Heart right ventricle (tissue), 16 donors: ENCODE results near the gene IGSF21. TPM values are rescaled to one million over a fixed set of nuclear protein-coding genes. Genes with fewer than 3 reads are reported as not detected.

Experiments
- ATAC-seq, 8 donors: fragments of 200-7000 bp; cut with Tn5 transposase; one replicate each; pipeline ENCODE4 v1.9.1; 2020; ENCODE audit warnings: mild to moderate bottlenecking in 8 of 8, moderate library complexity in 8 of 8, moderate number of reproducible peaks in 1 of 8
- DNase-seq, 2 donors: peaks; one replicate each; pipeline ENCODE4 v3.0.0-alpha.2; 2020
- H3K27ac ChIP-seq, 10 donors: fragments of 200-600 bp; sonication (generic) in 2 of 10; one replicate each; pipeline versions ENCODE4 v1.5.0 to v1.8.0; 2020 to 2022; ENCODE audit warnings: mild to moderate bottlenecking in 3 of 10
- H3K27me3 ChIP-seq, 7 donors: fragments of 200-600 bp; one replicate each; pipeline ENCODE4 v1.8.0; 2021 to 2022; ENCODE audit warnings: mild to moderate bottlenecking in 2 of 7
- H3K36me3 ChIP-seq, 9 donors: fragments of 200-600 bp; sonication (generic) in 1 of 9; one replicate each; pipeline versions ENCODE4 v1.5.0 to v1.8.0; 2020 to 2022; ENCODE audit warnings: mild to moderate bottlenecking in 2 of 9
- H3K4me1 ChIP-seq, 9 donors: fragments of 200-600 bp; sonication (generic) in 1 of 9; one replicate each; pipeline versions ENCODE4 v1.5.0 to v1.8.0; 2020 to 2022; ENCODE audit warnings: mild to moderate bottlenecking in 4 of 9
- H3K4me3 ChIP-seq, 10 donors: fragments of 200-600 bp; sonication (generic) in 2 of 10; one replicate each; pipeline versions ENCODE4 v1.5.0 to v1.8.0; 2020 to 2022; ENCODE audit warnings: mild to moderate bottlenecking in 7 of 10, moderate library complexity in 2 of 10
- H3K9me3 ChIP-seq, 11 donors: fragments of 200-600 bp in 10 of 11; sonication (generic) in 2 of 11; one replicate each; pipeline versions ENCODE4 v1.5.0 to v1.8.0; 2013 to 2022; ENCODE audit warnings: mild to moderate bottlenecking in 2 of 11, control low read depth in 1 of 11, moderate library complexity in 1 of 11
- WGBS, 2 donors: extraction: QIAGEN DNeasy Blood & Tissue Kit; methylation state at CpG; one replicate each; pipeline ENCODE4 v1.1.7; 2013; ENCODE audit warnings: inconsistent platforms in 1 of 2; 5-methylcytosine and 5-hydroxymethylcytosine counted together
- intact Hi-C, 10 donors: fragments of 100-400 bp; cut with DNase I; formaldehyde crosslinking; loops; one replicate each; pipeline versions ENCODE4 v1.11.1 to v1.14.2; 2022
- polyA plus RNA-seq, 2 donors: library from polyadenylated mRNA; stranded (reverse); fragments of 200-250 nt; gene quantifications; one replicate each; pipeline ENCODE4 v1.2.3, GENCODE V29; 2013
- total RNA-seq, 10 donors: library from RNA; stranded (reverse); fragmentation: NEBNext Ultra II Directional in 3 of 10; extraction: Animal tissue kit (Norgen Biotek cat#: 25700) in 3 of 10; gene quantifications; one replicate each; pipeline versions ENCODE4 v1.2.1 to v1.2.4, GENCODE V29; 2021 to 2023
- TF ChIP-seq, protein P1 (sequence below), 9 donors: fragments of 200-600 bp; sonication (generic) in 2 of 9; IDR thresholded peaks; one replicate each; pipeline versions ENCODE4 v1.5.0 to v1.8.0; 2021 to 2022; ENCODE audit warnings: antibody characterized with exemption in 9 of 9, mild to moderate bottlenecking in 5 of 9, moderate library complexity in 1 of 9
- donor health status: Arrhythmogenic right ventricular cardiomyopathy.
- donor health status: ischemic (EF 13 %, LVEDD 7.1; RV severe dilation, severe dysfunction).
- donor health status: healthy with polysubstance abuse.
- donor health status: DM: no; HTN: yes; CAD: no.
- donor health status: DM: no; HTN: no; CAD: no.
- donor health status: ischemic (EF 25% LVEDD 6.9; RV normal size, moderate dysfunction).
- donor health status: ischemic (EF 25% LVEDD 5.7; RV mildly dilated, moderate dysfunction).
- donor health status: healthy.
- donor health status: DM: yes; HTN: yes; CAD: no.
- donor health status: Ischemic cardiomyopathy.
- donor health status: ischemic (EF 35%, LVEDD 5.7; RV mildly dilated, moderate dysfunction).
- donor health status: nonischemic (EF 11% LVEDD 7.7; RV severe dilation, severe dysfunction).
- donor health status: DM: yes; HTN: yes; CAD: no.
- donor health status: PGD.
- donor health status: ischemic (EF 29% LVEDD 5.4; RV normal size, mild dysfunction).
- donor health status: nonischemic (EF 23%, LVEDD 6.1; RV moderate dilation, normal function).

IGSF21 gene
- total and polyA plus RNA-seq, 12 donors, result 0.13 to 1.6 (median 0.51) TPM; not detected in 1

- Histone ChIP-seq H3K36me3 (no peaks in the 10 kb centered on the region), H3K9me3 (peaks cover 0 to 18% (median 0%) of the 10 kb centered on the region in 11 donors), H3K4me1 (no peaks in the 10 kb centered on the region), H3K27ac (no peak overlapping the region), H3K4me3 (no peak overlapping the region), H3K27me3 (peaks cover 0 to 58% (median 36%) of the 10 kb centered on the region in 7 donors)
- 92 to 94% methylated on average over 1 of the region's 1 CpG for WGBS, 2 donors
- TF ChIP-seq, protein P1, sequence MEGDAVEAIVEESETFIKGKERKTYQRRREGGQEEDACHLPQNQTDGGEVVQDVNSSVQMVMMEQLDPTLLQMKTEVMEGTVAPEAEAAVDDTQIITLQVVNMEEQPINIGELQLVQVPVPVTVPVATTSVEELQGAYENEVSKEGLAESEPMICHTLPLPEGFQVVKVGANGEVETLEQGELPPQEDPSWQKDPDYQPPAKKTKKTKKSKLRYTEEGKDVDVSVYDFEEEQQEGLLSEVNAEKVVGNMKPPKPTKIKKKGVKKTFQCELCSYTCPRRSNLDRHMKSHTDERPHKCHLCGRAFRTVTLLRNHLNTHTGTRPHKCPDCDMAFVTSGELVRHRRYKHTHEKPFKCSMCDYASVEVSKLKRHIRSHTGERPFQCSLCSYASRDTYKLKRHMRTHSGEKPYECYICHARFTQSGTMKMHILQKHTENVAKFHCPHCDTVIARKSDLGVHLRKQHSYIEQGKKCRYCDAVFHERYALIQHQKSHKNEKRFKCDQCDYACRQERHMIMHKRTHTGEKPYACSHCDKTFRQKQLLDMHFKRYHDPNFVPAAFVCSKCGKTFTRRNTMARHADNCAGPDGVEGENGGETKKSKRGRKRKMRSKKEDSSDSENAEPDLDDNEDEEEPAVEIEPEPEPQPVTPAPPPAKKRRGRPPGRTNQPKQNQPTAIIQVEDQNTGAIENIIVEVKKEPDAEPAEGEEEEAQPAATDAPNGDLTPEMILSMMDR (IDR thresholded peaks at IDR 0.05), result no peak
- ATAC-seq (no peak), DNase-seq (no peak)
- intact Hi-C loops, result loop anchor here in 3 of 10 donors (10.0 kb wide), 3 partner anchors 55 to 315 kb away; no protein-coding TSS in a partner anchor
Observed at GRCh38 chr1:18229625-18230024, 122.0 kb downstream of the IGSF21 start.

GRCh38 chr1:18230321-18230720 is 122.7 kb downstream of the IGSF21 start:
- TF ChIP-seq, protein P1 (IDR thresholded peaks at IDR 0.05), result no peak
- intact Hi-C loops, result loop anchor here in 2 of 10 donors (10.0 kb wide), 2 partner anchors 306 to 316 kb away; no protein-coding TSS in a partner anchor
- no peaks in the 10 kb centered on the region for H3K36me3 ChIP-seq
- 50 to 61% methylated on average over 6 of the region's 6 CpGs for WGBS, 2 donors
- DNase-seq (no peak), ATAC-seq (no peak)
- peaks cover 0 to 18% (median 0%) of the 10 kb centered on the region in 11 donors for H3K9me3 ChIP-seq
- no peak overlapping the region for H3K27ac ChIP-seq
- H3K4me1 ChIP-seq, result no peaks in the 10 kb centered on the region
- H3K4me3 ChIP-seq, result no peak overlapping the region
- H3K27me3 ChIP-seq, result peaks cover 0 to 64% (median 36%) of the 10 kb centered on the region in 7 donors

GRCh38 chr1:18230840-18231239 is 123.2 kb downstream of the IGSF21 start:
- ATAC-seq (no peak), DNase-seq (no peak)
- Histone ChIP-seq H3K9me3 (peaks cover 0 to 18% (median 0%) of the 10 kb centered on the region in 11 donors), H3K36me3 (no peaks in the 10 kb centered on the region), H3K4me1 (no peaks in the 10 kb centered on the region), H3K4me3 (no peak overlapping the region), H3K27ac (no peak overlapping the region), H3K27me3 (peaks cover 0 to 63% (median 39%) of the 10 kb centered on the region in 7 donors)
- TF ChIP-seq, protein P1 (IDR thresholded peaks at IDR 0.05), result no peak
- intact Hi-C loops, result loop anchor here in 2 of 10 donors (10.0 kb wide), 2 partner anchors 306 to 316 kb away; no protein-coding TSS in a partner anchor
- WGBS, 2 donors, result 15 to 17% methylated on average over 9 of the region's 9 CpGs

DNA sequence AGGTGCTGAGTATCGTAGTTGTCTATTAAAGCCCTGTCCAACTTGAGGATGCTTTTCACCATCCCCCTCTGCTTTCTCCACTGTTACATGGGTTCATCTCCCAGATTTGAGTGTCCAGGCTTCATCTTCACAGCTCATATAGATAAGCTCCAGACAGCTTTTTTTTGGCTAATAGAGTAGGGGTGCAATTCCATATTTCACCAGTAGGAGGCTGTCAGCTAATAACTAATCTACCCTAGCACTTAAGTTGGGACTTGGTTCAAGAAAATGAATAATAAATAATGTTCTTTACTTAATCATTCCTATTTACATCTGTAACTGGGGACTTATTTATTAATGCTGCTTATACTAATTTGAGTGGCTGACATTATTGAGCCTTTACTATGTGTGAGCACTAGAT is 124.5 kb downstream of the IGSF21 start:
- WGBS, 2 donors, result 97 to 100% methylated on average over 1 of the region's 1 CpG
- H3K27me3 ChIP-seq, result peaks cover 0 to 58% (median 30%) of the 10 kb centered on the region in 7 donors

More for the DNA sequence above, 124.5 kb downstream of the IGSF21 start:
- DNase-seq, result no peak
- Histone ChIP-seq H3K9me3 (peaks cover 0 to 18% (median 0%) of the 10 kb centered on the region in 11 donors), H3K4me1 (no peaks in the 10 kb centered on the region), H3K27ac (no peak overlapping the region), H3K4me3 (no peak overlapping the region), H3K36me3 (no peaks in the 10 kb centered on the region)
- TF ChIP-seq, protein P1 (IDR thresholded peaks at IDR 0.05), result peak in 4 of 9 donors; percentile 20 to 34 (median 28)
- ATAC-seq, result no peak
- intact Hi-C loops, result loop anchor here in 2 of 10 donors (10.0 kb wide), 2 partner anchors 307 to 317 kb away; no protein-coding TSS in a partner anchor
